Measurements from ENCODE around the gene DRAM1.
"Not testable (repeated sequence)": the region's sequence is repeated elsewhere in the genome, so short reads cannot be mapped to it uniquely, and the experiment has no call there.

Gene DRAM1

DNA sequence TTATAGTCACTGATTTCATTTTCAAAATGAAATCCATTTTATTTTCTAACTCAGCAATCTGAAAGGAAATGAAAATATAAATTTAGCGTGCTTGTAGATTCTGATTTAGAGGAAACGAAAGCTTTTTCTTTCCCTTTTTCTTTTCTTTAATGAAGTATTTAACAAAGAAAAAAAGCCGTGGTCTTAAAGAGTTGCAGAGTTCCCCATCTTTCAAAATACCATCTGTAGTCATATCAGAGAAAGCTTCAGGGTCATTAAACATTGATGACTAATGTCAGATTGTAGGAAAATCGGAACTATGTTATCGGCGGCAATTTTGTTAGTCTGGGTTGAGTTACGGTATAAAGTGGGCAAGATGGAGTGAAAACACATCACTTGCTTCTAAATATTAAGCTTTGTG lies 32.3 kb downstream of the DRAM1 start (continued):
- TF ChIP-seq ZNF266 (tag by site-specific recombination; IDR thresholded peaks at IDR 0.05; ENCODE audit: low read depth) (no peak), ZNF544 (tag by site-specific recombination; IDR thresholded peaks at IDR 0.05) (no peak)

DNA sequence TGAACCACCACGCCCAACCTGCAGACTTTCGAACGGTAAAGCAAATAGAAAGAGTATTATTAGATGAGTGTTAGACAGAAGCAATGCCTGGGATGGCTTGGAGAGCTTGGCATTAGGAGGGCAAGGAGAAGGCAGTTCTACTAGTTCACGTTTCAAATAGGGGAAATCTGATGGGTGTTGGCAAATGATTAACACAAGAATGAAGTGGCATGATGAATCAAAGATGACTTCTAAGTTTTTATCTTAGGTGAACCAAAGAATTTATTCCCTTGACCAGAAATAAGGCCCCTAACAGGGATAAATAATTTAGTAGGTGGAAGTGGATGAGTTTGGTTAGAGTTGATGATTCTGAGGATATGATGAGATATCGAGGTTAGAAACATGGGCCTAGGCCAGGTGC lies 38.5 kb downstream of the DRAM1 start:
- Histone ChIP-seq H3K27ac (ENCODE audit: extremely low read depth, low read depth, low read length) (no peak overlapping the region), H3K9me3 (ENCODE audit: control insufficient read depth, insufficient read depth, low read depth, low read length) (no peaks in the 10 kb centered on the region), H3K4me1 (ENCODE audit: control insufficient read depth, insufficient read depth, low read length) (no peaks in the 10 kb centered on the region), H3K4me3 (ENCODE audit: low read depth, low read length) (no peak overlapping the region), H3K36me3 (ENCODE audit: control insufficient read depth in 2 of 2, insufficient read depth in 1 of 2, low read length in 2 of 2) (no peaks in the 10 kb centered on the region)
- POLR2A ChIA-PET = no interaction called here
- CTCF ChIA-PET = no interaction called here
- TF ChIP-seq FEZF1 (tag by site-specific recombination; IDR thresholded peaks at IDR 0.05) (no peak), RBAK (tag by site-specific recombination; IDR thresholded peaks at IDR 0.05) (no peak), ZNF140 (tag by site-specific recombination; IDR thresholded peaks at IDR 0.05) (no peak), KLF1 (tag by site-specific recombination; IDR thresholded peaks at IDR 0.05) (no peak), ZNF837 (tag by site-specific recombination; IDR thresholded peaks at IDR 0.05) (no peak), ZNF221 (tag by site-specific recombination; IDR thresholded peaks at IDR 0.05; ENCODE audit: borderline replicate concordance) (no peak), ZNF138 (tag by site-specific recombination; IDR thresholded peaks at IDR 0.05; ENCODE audit: borderline replicate concordance) (no peak)

DNA sequence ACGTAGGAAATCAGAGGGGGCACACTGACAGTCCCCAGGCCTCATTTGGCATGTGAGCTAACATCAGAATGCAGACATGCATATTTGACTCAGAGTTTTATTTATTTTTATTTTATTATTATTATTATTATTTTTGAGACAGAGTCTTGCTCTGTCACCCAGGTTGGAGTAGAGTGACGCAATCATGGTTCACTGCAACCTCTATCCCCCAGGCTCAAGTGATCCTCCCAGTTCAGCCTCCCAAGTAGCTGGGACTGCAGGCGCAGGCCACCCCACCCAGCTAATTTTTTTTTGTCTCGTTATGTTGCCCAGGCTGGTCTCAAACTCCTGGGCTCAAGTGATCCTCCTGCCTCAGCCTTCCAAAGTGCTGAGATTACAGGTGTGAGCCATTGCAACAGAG lies 41.4 kb downstream of the DRAM1 start:
- POLR2A ChIA-PET; H3K27ac ChIP-seq (ENCODE audit: extremely low read depth, low read depth, low read length); H3K9me3 ChIP-seq (ENCODE audit: control insufficient read depth, insufficient read depth, low read depth, low read length); H3K36me3 ChIP-seq (ENCODE audit: control insufficient read depth in 2 of 2, insufficient read depth in 1 of 2, low read length in 2 of 2); H3K4me1 ChIP-seq (ENCODE audit: control insufficient read depth, insufficient read depth, low read length); H3K4me3 ChIP-seq (ENCODE audit: low read depth, low read length): not testable (repeated sequence)
- CTCF ChIA-PET = interaction anchor here (0.5 to 1.2 kb wide), 8 partner anchors 9 to 960 kb away, joined by 3 to 6 read pairs (median 4); no protein-coding TSS in a partner anchor

DNA sequence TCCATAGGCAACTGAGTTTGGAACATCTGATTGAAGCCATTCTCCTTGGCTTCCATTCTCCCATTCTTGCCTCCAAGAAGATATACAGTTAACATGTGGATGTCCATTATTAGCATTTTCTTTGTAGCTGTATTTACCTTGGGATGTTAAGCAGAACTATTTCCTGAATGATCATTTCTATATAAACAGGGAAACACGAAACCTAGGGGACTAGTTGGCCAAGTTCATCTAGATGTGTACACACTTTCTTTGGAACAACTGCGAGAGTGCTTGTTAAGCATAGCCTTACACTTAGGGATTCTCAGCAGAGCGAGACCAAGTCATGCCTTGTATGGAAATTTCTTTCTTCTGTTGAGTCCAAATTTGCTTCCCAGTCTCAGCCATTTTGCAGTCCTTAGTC lies 42.1 kb downstream of the DRAM1 start:
- no peaks in the 10 kb centered on the region for H3K4me1 ChIP-seq (ENCODE audit: control insufficient read depth, insufficient read depth, low read length)
- H3K4me3 ChIP-seq (ENCODE audit: low read depth, low read length) = no peak overlapping the region
- TF ChIP-seq ZNF157 (tag by site-specific recombination; IDR thresholded peaks at IDR 0.05) (no peak), ZNF514 (tag by site-specific recombination; IDR thresholded peaks at IDR 0.05) (no peak)
- TF ChIP-seq, protein P1, sequence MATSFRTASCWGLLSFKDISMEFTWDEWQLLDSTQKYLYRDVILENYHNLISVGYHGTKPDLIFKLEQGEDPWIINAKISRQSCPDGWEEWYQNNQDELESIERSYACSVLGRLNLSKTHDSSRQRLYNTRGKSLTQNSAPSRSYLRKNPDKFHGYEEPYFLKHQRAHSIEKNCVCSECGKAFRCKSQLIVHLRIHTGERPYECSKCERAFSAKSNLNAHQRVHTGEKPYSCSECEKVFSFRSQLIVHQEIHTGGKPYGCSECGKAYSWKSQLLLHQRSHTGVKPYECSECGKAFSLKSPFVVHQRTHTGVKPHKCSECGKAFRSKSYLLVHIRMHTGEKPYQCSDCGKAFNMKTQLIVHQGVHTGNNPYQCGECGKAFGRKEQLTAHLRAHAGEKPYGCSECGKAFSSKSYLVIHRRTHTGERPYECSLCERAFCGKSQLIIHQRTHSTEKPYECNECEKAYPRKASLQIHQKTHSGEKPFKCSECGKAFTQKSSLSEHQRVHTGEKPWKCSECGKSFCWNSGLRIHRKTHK (tag by site-specific recombination; IDR thresholded peaks at IDR 0.05) = no peak
- TF ChIP-seq, protein P2, sequence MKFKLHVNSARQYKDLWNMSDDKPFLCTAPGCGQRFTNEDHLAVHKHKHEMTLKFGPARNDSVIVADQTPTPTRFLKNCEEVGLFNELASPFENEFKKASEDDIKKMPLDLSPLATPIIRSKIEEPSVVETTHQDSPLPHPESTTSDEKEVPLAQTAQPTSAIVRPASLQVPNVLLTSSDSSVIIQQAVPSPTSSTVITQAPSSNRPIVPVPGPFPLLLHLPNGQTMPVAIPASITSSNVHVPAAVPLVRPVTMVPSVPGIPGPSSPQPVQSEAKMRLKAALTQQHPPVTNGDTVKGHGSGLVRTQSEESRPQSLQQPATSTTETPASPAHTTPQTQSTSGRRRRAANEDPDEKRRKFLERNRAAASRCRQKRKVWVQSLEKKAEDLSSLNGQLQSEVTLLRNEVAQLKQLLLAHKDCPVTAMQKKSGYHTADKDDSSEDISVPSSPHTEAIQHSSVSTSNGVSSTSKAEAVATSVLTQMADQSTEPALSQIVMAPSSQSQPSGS (tag by site-specific recombination; IDR thresholded peaks at IDR 0.05; ENCODE audit: low read depth) = no peak
- POLR2A ChIA-PET = no interaction called here
- H3K9me3 ChIP-seq (ENCODE audit: control insufficient read depth, insufficient read depth, low read depth, low read length) = no peaks in the 10 kb centered on the region
- peaks cover 0 to 5% of the 10 kb centered on the region in 2 experiments; a peak in 1 of 3 replicates for H3K36me3 ChIP-seq (ENCODE audit: control insufficient read depth in 2 of 2, insufficient read depth in 1 of 2, low read length in 2 of 2)
- no peak overlapping the region for H3K27ac ChIP-seq (ENCODE audit: extremely low read depth, low read depth, low read length)
- CTCF ChIA-PET = interaction anchor here (1.2 kb wide), 1 partner anchor 26 kb away, joined by 4 read pairs; no protein-coding TSS in a partner anchor

DNA sequence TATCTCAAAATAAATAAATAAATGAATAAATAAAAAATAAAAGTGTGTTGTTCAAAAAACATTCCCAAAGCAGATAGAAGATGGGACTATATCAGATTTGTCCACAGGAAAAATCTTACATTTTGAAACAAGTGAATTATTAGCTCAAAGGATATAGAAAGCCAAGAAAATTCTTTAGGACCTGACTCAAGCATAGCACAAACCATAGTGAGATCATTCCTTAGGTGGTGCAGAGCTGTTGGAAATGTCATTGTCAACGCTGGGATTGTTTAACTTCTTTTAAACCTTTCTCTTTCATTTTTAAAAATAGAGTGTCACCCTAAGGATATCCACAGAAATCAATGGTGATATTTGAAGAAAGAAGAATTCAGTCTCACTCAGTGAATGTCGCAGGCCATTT lies 43.5 kb downstream of the DRAM1 start:
- ChIA-PET POLR2A (no interaction called here), CTCF (interaction anchor here (0.5 to 1.7 kb wide), 4 partner anchors 147 to 902 kb away, joined by 3 to 4 read pairs (median 4); no protein-coding TSS in a partner anchor)
- Histone ChIP-seq H3K36me3 (ENCODE audit: control insufficient read depth in 2 of 2, insufficient read depth in 1 of 2, low read length in 2 of 2) (peaks cover 0 to 5% of the 10 kb centered on the region in 2 experiments; a peak in 1 of 3 replicates), H3K9me3 (ENCODE audit: control insufficient read depth, insufficient read depth, low read depth, low read length) (no peaks in the 10 kb centered on the region), H3K27ac (ENCODE audit: extremely low read depth, low read depth, low read length) (no peak overlapping the region), H3K4me3 (ENCODE audit: low read depth, low read length) (no peak overlapping the region), H3K4me1 (ENCODE audit: control insufficient read depth, insufficient read depth, low read length) (no peaks in the 10 kb centered on the region)
- TF ChIP-seq ZNF311 (tag by site-specific recombination; IDR thresholded peaks at IDR 0.05; ENCODE audit: borderline replicate concordance) (no peak), ZNF792 (tag by site-specific recombination; IDR thresholded peaks at IDR 0.05) (no peak), ZNF19 (tag by site-specific recombination; IDR thresholded peaks at IDR 0.05; ENCODE audit: low read depth) (no peak), REPIN1 (tag by site-specific recombination; IDR thresholded peaks at IDR 0.05; ENCODE audit: low read depth) (no peak), ZNF549 (tag by site-specific recombination; IDR thresholded peaks at IDR 0.05) (no peak), ZNF561 (tag by site-specific recombination; IDR thresholded peaks at IDR 0.05; ENCODE audit: borderline replicate concordance) (no peak), ZNF777 (tag by site-specific recombination; IDR thresholded peaks at IDR 0.05; ENCODE audit: borderline replicate concordance) (no peak)
- TF ChIP-seq, protein P3, sequence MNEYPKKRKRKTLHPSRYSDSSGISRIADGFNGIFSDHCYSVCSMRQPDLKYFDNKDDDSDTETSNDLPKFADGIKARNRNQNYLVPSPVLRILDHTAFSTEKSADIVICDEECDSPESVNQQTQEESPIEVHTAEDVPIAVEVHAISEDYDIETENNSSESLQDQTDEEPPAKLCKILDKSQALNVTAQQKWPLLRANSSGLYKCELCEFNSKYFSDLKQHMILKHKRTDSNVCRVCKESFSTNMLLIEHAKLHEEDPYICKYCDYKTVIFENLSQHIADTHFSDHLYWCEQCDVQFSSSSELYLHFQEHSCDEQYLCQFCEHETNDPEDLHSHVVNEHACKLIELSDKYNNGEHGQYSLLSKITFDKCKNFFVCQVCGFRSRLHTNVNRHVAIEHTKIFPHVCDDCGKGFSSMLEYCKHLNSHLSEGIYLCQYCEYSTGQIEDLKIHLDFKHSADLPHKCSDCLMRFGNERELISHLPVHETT (tag by site-specific recombination; IDR thresholded peaks at IDR 0.05) = no peak
- TF ChIP-seq, protein P4, sequence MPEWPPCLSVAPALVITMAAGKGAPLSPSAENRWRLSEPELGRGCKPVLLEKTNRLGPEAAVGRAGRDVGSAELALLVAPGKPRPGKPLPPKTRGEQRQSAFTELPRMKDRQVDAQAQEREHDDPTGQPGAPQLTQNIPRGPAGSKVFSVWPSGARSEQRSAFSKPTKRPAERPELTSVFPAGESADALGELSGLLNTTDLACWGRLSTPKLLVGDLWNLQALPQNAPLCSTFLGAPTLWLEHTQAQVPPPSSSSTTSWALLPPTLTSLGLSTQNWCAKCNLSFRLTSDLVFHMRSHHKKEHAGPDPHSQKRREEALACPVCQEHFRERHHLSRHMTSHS (tag by site-specific recombination; IDR thresholded peaks at IDR 0.05) = no peak

Measured in HEK293 (cell line).